Measurements from ENCODE around the gene GADD45A. TPM values are rescaled to one million over a fixed set of nuclear protein-coding genes. Genes with fewer than 3 reads are reported as not detected.

The GADD45A gene
- total and polyA plus RNA-seq, 9 of the 15 experiments (the other 6 are each of a cell fraction or from before 2014, with no cell fraction given), result 21.3 to 156 (median 62.1) TPM

DNA sequence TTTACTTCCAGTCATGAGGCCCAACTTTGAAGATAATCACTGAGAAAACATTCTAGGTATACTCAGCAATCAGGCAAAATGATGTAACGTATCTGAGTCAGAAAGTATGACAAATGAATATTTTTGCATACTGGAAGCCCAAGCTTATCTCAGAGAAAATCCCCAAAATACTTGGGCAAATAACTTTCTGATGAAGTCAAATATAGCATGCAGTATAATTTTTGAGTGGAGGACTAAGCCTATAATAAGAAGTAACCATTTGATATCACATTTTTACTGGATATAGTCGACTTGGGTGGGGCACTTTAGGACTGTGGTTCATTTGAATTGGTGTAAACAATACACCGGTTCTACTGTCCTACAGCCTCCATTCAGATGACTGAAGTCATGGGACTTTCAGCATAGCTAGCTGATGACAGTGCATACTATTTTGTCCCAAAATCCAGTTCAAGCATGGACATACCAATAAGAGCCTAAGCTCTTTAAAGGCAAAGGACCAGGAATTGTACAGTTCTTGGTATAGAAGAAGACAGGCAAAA, 2.3 kb upstream of the GADD45A start (continued):
- TF ChIP-seq, protein P1, sequence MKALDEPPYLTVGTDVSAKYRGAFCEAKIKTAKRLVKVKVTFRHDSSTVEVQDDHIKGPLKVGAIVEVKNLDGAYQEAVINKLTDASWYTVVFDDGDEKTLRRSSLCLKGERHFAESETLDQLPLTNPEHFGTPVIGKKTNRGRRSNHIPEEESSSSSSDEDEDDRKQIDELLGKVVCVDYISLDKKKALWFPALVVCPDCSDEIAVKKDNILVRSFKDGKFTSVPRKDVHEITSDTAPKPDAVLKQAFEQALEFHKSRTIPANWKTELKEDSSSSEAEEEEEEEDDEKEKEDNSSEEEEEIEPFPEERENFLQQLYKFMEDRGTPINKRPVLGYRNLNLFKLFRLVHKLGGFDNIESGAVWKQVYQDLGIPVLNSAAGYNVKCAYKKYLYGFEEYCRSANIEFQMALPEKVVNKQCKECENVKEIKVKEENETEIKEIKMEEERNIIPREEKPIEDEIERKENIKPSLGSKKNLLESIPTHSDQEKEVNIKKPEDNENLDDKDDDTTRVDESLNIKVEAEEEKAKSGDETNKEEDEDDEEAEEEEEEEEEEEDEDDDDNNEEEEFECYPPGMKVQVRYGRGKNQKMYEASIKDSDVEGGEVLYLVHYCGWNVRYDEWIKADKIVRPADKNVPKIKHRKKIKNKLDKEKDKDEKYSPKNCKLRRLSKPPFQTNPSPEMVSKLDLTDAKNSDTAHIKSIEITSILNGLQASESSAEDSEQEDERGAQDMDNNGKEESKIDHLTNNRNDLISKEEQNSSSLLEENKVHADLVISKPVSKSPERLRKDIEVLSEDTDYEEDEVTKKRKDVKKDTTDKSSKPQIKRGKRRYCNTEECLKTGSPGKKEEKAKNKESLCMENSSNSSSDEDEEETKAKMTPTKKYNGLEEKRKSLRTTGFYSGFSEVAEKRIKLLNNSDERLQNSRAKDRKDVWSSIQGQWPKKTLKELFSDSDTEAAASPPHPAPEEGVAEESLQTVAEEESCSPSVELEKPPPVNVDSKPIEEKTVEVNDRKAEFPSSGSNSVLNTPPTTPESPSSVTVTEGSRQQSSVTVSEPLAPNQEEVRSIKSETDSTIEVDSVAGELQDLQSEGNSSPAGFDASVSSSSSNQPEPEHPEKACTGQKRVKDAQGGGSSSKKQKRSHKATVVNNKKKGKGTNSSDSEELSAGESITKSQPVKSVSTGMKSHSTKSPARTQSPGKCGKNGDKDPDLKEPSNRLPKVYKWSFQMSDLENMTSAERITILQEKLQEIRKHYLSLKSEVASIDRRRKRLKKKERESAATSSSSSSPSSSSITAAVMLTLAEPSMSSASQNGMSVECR (CRISPR knock-in tag; IDR thresholded peaks at IDR 0.05), result no peak
- TF ChIP-seq HOXB6 (CRISPR knock-in tag; IDR thresholded peaks at IDR 0.05; ENCODE audit: borderline replicate concordance) (no peak), RHOXF2B (CRISPR knock-in tag; conservative IDR thresholded peaks at IDR 0.05) (no peak), ATF1 (CRISPR knock-in tag; IDR thresholded peaks at IDR 0.05) (no peak), ATF1 (tag; IDR thresholded peaks at IDR 0.05) (peak; percentile 50), PHF8 (IDR thresholded peaks at IDR 0.05; ENCODE audit: borderline replicate concordance, low read length) (no peak), ZNF76 (CRISPR knock-in tag; IDR thresholded peaks at IDR 0.05; ENCODE audit: borderline replicate concordance) (no peak), ZZZ3 (IDR thresholded peaks at IDR 0.05) (no peak), CBFA2T3 (IDR thresholded peaks at IDR 0.05) (peak; percentile 41; the same call in 1 of the 2 replicates), SOX6 (IDR thresholded peaks at IDR 0.05) (peak; percentile 79), ZEB2 (IDR thresholded peaks at IDR 0.05) (no peak; the same call in 1 of the 2 replicates), MXI1 (IDR thresholded peaks at IDR 0.05; ENCODE audit: low read depth, low read length) (no peak)
- TF ChIP-seq, protein P2, sequence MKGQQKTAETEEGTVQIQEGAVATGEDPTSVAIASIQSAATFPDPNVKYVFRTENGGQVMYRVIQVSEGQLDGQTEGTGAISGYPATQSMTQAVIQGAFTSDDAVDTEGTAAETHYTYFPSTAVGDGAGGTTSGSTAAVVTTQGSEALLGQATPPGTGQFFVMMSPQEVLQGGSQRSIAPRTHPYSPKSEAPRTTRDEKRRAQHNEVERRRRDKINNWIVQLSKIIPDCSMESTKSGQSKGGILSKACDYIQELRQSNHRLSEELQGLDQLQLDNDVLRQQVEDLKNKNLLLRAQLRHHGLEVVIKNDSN (CRISPR knock-in tag; IDR thresholded peaks at IDR 0.05), result no peak
- TF ChIP-seq, protein P3, sequence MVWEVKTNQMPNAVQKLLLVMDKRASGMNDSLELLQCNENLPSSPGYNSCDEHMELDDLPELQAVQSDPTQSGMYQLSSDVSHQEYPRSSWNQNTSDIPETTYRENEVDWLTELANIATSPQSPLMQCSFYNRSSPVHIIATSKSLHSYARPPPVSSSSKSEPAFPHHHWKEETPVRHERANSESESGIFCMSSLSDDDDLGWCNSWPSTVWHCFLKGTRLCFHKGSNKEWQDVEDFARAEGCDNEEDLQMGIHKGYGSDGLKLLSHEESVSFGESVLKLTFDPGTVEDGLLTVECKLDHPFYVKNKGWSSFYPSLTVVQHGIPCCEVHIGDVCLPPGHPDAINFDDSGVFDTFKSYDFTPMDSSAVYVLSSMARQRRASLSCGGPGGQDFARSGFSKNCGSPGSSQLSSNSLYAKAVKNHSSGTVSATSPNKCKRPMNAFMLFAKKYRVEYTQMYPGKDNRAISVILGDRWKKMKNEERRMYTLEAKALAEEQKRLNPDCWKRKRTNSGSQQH (CRISPR knock-in tag; IDR thresholded peaks at IDR 0.05), result no peak
